Skin epidermis (tissue), 12 donors: ENCODE measurements around the gene SCRN2.

ENCODE experiments used
- H3K27ac ChIP-seq, 21 experiments: fragments of 200-600 bp; sonication (generic) in 11 of 21; one replicate each; pipeline ENCODE4 v1.5.0; 2020; ENCODE audit warnings: mild to moderate bottlenecking in 3 of 21, inconsistent platforms in 2 of 21, moderate library complexity in 2 of 21
- H3K4me3 ChIP-seq, 7 experiments: fragments of 200-600 bp; sonication (generic) in 2 of 7; one replicate each; pipeline ENCODE4 v1.5.0; 2020; ENCODE audit warnings: inconsistent platforms in 2 of 7, mild to moderate bottlenecking in 2 of 7, moderate library complexity in 1 of 7

The SCRN2 gene

GRCh38 chr17:47840742-47841487, at the start of gene SCRN2:
Gene SCRN2 (minus strand): TSS chr17:47841273. CDS start chr17:47840843, 430 bp downstream.
- H3K27ac ChIP-seq, result peak within 1 kb of the TSS; percentile 8 to 86 (median 77)

DNA sequence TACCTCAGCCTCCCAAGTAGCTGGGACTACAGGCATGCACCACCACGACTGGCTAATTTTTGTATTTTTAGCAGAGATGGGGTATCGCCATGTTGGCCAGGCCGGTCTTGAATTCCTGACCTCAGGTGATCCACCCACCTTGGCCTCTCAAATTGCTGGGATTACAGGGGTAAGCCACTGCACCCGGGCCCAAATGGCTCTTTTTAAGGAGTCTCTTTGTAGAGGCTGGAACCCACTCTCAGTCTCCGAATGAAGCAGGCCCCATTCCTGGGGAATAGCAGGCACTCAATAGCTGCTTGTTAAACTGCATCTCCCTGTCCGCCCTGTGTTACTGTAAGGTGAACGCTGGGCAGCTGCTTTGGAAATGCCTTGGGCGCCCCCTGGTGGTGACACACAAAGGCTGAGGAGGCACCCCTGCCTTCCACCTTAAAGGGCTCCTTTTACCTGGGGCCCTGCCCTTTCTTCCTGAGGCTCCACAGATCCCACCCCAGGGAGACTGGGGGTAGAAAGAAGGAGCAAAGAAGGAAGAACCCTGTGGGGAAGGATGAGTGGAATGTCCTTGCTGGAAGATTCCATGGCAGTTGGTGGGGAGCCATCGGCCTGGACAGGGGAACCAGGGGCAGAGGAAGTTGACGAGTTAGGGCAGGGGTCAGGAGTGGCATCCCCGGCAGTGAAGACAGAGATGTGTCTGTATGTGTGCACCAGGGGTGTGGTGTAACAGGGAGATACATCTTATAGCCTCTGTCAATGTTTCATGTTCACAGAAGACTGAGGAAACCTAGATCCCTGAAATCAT, 48.9 kb upstream of the SCRN2 start:
- no peak overlapping the region for H3K4me3 ChIP-seq

More at GRCh38 chr17:47840742-47841487, at the start of gene SCRN2:
- peak within 1 kb of the TSS; percentile 43 to 81 (median 76) for H3K4me3 ChIP-seq

DNA sequence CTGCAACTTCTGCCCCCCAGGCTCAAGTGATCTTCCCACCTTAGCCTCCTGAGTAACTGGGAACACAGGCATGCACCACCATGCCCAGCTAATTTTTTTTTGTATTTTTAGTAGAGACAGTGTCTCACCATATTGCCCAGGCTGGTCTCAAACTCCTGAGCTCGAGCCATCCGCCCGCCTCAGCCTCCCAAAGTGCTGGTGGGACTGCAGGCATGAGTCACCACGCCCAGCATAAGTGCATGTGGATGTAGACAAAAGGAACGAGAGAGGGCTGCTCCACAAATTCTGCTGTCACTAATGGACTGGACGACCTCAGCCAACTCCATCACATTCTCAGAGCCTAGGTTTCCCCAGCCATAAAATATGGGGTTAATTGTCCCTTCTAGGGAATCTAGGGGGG, 47.2 kb upstream of the SCRN2 start:
- Histone ChIP-seq H3K27ac (no peak overlapping the region), H3K4me3 (no peak overlapping the region)

More for the DNA sequence above, 48.9 kb upstream of the SCRN2 start:
- no peak overlapping the region for H3K27ac ChIP-seq

DNA sequence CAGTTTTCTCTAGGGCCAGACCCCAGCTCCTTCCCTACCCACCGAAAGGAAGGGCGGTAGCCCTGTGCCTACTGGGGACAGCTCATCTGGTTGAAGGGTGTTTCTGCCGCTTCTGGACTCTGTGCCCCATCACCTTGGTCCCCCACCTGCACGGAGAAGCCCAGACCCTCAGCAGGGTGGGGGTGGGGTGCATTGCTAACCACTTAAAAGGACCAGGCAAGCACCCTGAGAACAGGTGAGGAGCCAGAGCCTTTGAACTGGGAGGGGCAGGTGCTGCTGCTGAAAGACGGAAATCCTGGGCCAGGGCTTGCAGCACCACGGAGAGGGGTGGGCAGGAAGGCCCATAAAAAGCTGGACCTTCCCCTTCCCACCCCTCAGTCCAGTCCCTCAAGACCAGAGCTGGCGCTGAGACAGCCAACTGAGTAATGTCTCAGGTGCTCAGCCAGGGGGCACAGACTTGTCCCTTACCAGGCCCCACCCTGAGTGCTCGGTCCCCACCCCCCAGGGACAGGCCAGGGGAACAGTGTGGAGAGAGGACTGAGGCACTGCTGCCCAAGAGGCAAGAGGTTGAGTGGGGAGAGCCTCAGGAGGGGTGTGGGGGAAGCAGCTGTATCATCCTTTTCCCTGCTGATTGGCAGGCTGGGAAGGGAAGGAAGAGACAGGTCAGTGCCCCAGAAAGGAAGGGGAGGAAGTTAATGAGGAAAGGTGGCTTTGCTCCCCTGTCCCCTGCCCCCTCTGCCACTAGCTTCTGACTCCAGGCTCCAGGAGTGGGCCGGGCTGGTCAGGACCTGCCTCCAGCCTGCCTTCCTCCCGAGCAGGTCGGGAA, 44.0 kb upstream of the SCRN2 start:
- Histone ChIP-seq H3K4me3 (no peak overlapping the region), H3K27ac (peak overlapping the region in 7 of 21 experiments; percentile 4 to 26 (median 14))

GRCh38 chr17:47884427-47884740, 43.3 kb upstream of the SCRN2 start:
- H3K27ac ChIP-seq, result peak overlapping the region in 1 of 21 experiments; percentile 26
- H3K4me3 ChIP-seq, result no peak overlapping the region

DNA sequence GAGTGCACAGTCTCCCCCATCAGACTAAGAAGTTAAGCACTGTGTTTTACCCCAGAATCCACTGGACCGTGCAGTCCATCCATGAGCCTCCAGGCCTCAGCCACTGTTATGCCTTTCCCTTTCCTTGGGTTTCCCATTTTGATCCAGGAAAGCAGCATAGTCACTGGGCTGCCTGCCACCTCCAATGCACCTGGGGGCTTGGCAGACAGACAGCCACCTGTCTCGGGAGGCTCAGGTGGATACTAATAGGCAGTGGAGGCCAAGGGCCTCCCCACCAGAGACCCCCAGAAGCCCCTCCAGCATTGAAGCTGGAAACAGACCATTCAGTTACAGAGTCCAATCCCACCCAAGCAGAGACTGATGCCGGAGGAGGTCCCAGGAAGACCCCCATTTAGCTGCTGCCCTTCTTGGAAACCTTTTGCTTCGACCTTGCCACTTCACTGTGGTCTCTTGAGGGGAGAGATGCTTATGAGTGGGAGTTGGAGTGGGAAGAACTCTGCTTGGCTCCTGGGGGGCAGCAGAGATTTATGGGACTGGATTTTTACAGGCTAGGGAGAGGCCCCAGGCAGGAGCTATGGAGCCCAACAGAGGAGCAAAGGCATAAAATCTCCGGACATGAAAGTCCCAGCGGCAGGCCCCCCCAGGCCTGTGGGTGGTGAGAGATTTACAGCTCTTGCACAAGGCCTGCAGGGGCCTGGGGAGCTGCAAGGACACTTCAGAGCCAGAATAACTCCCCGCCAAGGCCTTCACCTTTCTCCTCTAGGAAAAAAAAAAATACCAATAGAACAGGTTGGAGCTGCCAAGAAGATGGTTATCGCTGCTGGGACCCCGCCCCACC, 42.7 kb upstream of the SCRN2 start:
- H3K4me3 ChIP-seq, result no peak overlapping the region
- no peak overlapping the region for H3K27ac ChIP-seq

GRCh38 chr17:47882695-47883588, 41.9 kb upstream of the SCRN2 start:
- Histone ChIP-seq H3K27ac (peak overlapping the region in 4 of 21 experiments; percentile 13 to 31 (median 16)), H3K4me3 (peak overlapping the region in 1 of 7 experiments; percentile 9)

- H3K4me3 ChIP-seq, result peak overlapping the region in 1 of 7 experiments; percentile 9
- H3K27ac ChIP-seq, result peak overlapping the region in 6 of 21 experiments; percentile 4 to 31 (median 16)
Measured at GRCh38 chr17:47882247-47882646, 41.2 kb upstream of the SCRN2 start.

DNA sequence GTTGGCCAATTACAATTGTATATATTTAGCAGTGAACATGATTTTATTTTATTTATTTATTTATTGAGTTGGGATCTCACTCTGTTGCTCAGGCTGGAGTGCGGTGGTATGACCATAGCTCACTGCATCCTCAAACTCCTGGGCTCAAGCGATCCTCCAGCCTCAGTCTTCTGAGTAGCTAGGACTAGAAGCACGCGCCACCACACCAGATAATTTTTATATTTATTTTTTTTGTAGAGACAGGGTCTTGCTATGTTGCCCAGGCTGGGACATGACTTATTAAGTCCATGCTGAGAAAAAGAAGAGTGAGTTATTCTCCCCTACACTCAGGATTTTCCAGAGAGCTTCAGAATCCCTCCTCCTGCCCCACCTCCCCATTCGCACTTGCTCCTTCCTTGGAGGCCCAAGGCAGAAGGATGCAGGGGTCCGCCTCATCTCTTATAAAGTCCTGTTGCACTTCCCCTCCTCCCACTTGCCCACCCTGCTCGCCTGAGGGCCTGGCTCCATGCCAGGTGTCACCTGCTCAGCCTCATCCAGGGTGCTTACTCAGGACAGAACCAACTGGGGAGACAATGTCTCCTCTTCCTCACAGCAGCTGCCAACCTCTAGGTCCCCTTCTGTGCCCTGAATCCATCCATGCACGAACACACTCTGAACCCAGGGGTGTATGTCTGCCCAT, 38.8 kb upstream of the SCRN2 start:
- no peak overlapping the region for H3K4me3 ChIP-seq
- H3K27ac ChIP-seq, result no peak overlapping the region

DNA sequence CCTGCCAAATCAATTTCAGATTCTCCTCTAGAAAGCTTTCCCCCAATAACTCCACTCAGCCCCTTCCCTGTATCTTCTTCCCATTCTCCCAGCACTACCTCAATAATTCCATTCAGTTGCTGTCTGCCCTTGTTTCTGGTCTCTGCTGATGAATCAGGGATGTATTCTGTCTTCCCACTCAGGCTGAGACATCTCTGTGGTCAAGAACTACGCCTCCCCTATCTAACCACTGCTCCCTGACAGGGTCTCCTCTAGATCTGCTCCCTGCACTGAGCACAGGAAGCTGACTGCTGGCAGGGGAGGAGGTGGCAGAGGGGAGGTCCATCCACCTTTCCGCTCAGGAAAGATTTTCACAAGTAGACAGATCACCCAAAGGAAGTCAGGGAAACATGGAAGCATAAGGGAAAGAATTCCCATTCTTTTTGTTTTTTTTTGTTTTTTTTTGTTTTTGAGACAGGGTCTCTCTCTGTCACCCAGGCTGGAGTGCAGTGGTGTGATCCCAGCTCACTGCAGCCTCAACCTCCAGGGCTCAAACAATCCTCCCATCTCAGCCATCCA, 38.0 kb upstream of the SCRN2 start:
- Histone ChIP-seq H3K4me3 (no peak overlapping the region), H3K27ac (peak overlapping the region in 1 of 21 experiments; percentile 46)

DNA sequence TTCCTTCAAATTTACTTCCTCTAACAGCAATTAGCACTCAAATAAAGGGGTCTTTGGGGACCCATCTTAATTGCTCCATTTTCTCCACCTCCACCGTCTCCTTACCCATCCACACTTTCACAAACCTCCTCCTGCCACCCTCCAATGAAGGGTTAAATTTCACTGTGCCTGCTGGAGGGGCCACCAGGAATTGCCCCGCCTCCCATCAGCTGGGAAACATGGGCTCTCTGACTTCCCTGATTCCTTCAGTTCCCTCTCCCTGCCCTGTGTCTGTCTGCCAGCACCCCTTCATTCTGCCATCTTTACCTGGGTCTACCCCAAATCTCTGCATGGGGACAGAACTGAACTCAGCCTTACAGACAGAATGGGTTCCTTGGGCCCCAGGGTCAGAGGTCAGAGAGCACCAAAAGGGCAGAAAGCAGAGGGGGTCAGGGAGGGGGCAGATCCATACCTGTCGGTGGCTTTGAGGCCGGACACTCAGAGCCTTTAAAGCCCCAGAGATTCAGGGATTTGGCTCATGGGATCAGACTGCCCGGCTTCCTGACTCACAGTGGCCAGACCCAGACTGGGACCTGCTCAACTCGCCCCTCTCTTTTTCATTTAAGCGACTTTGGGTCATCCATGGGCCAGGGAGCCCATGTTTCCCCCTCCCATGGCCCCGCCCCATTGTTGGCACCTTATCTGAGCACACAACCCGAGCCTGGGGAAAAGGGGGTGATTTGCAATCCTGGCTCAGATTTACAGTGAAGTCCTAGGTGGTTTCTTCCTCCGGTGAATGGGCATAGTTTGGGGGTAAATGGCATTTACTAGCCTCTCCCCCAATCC, 37.3 kb upstream of the SCRN2 start:
- no peak overlapping the region for H3K4me3 ChIP-seq

DNA sequence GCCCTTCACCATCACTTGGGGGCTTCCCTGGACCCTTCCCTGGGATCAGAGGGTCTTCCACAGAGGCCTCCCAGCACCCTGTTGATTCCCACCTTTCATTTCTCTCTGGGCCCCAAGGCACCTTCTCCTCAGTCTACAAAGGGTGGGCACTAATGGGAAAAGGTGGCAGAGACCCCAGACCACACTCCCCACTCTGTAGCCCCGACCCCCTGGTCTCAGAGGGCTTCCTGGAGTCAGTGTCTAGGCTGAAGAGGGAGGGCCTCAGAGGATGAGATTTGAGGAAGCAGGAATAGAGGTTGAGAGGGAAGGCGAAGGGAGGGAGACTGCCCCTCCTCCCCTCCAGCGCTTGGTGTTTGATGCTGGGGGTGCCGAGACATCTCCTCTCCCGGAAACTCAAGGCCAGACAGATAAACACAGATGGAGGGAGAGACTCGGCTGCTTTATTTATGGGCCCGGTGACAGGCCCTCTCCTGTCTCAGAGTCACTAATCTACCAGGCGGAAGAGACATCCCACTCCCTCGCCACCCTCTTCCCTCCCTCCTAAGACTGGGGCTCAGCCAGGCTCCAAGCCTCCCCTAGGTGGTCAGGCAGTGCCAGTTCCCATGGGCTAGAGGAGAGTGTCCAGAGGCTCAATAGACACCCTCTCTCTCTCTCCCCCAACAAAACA, 36.4 kb upstream of the SCRN2 start:
- Histone ChIP-seq H3K27ac (peak overlapping the region in 1 of 21 experiments; percentile 46), H3K4me3 (no peak overlapping the region)

More for the DNA sequence above, 37.3 kb upstream of the SCRN2 start:
- H3K27ac ChIP-seq, result peak overlapping the region in 3 of 21 experiments; percentile 10 to 46 (median 36)

GRCh38 chr17:47875011-47875985, 34.2 kb upstream of the SCRN2 start:
- Histone ChIP-seq H3K27ac (no peak overlapping the region), H3K4me3 (no peak overlapping the region)

DNA sequence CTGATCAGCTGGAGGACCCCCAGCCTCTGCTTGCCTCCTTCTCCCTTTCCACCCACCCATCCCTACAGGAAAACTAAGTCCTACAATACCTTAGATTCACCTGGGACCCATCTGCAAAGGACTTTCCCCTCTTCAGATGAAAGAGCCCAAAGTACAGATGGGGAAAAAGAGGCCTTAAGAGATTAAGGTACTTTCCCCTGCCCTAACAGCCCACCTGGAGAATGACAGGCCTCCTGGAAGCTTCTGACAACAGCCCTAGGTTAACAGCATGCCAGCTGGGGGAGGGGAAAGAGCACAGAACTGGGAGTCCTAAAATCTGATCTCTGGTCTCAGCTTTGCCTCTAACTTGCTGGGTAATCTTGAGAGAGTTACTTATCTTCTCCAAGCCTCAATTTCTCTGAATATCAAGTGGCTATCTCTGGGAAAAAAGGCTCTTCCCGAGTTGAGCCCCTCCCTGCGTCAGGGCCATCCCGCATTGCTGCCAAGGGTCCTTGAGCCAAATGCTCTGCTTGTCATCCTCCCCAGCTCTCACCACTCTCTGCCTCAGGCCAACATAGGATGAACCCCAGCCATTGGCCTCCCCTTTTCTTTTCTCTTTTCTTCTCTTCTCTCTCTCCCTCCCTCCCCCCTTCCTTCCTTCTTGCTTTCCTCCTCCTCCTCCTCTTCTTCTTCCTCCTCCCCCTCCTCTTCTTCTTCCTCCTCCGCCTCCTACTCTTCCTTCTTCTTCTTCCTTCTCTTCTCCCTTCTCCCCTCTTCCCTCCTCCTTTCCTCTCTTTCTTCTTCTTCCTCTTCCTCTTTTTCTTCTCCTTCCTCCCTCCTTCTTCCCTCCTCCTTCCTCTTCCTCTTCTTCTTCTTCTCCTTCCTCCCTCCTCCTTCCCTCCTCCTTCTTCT, 32.4 kb upstream of the SCRN2 start:
- Histone ChIP-seq H3K27ac (peak overlapping the region in 1 of 21 experiments; percentile 22), H3K4me3 (no peak overlapping the region)
